Esophagus (tissue), 2 donors: ENCODE results near the gene ST3GAL4. TPM values are rescaled to one million over a fixed set of nuclear protein-coding genes. Genes with fewer than 3 reads are reported as not detected.
A peak's percentile ranks its signal among the peaks of the same experiment; 100 is the strongest.
"Not testable (repeated sequence)": the region's sequence is repeated elsewhere in the genome, so short reads cannot be mapped to it uniquely, and the experiment has no call there.

Source experiments
- H3K27ac ChIP-seq, 2 donors: one replicate each; pipeline ENCODE4 v1.5.1; 2013; ENCODE audit warnings: low read depth in 2 of 2, mild to moderate bottlenecking in 2 of 2, inconsistent platforms in 1 of 2, low read length in 1 of 2, moderate library complexity in 1 of 2
- H3K27me3 ChIP-seq, 2 donors: one replicate each; pipeline ENCODE4 v1.6.1; 2013; ENCODE audit warnings: low read length in 2 of 2, control low read depth in 1 of 2, mild to moderate bottlenecking in 1 of 2; ENCODE audit not compliant: insufficient read depth in 2 of 2, control insufficient read depth in 1 of 2
- H3K36me3 ChIP-seq, 2 donors: one replicate each; pipeline ENCODE4 v1.6.1; 2013; ENCODE audit warnings: low read length in 1 of 2; ENCODE audit not compliant: control insufficient read depth in 2 of 2, insufficient read depth in 2 of 2
- H3K4me1 ChIP-seq, 2 donors: one replicate each; pipeline ENCODE4 v1.6.1; 2013; ENCODE audit warnings: low read length in 1 of 2; ENCODE audit not compliant: control insufficient read depth in 2 of 2, insufficient read depth in 2 of 2
- H3K4me3 ChIP-seq, 2 donors: one replicate each; pipeline ENCODE4 v1.5.1; 2013; ENCODE audit warnings: low read length in 2 of 2, mild to moderate bottlenecking in 2 of 2, low read depth in 1 of 2, moderate library complexity in 1 of 2
- H3K9me3 ChIP-seq, 2 donors: one replicate each; pipeline ENCODE4 v1.6.1; 2013; ENCODE audit warnings: mild to moderate bottlenecking in 2 of 2, low read depth in 1 of 2, low read length in 1 of 2, moderate library complexity in 1 of 2; ENCODE audit not compliant: control insufficient read depth in 2 of 2, insufficient read depth in 1 of 2
- WGBS, 2 donors: extraction: QIAGEN DNeasy Blood & Tissue Kit; methylation state at CpG; one replicate each; pipeline ENCODE4 v1.1.7; 2013; 5-methylcytosine and 5-hydroxymethylcytosine counted together
- polyA plus RNA-seq, 2 donors: library from polyadenylated mRNA; stranded (reverse); fragments of 200-250 nt; gene quantifications; one replicate each; pipeline ENCODE4 v1.2.3, GENCODE V29; 2013
- donor health status: healthy with polysubstance abuse.
- donor health status: Bipolar disorder and iron deficiency.

Gene ST3GAL4
- polyA plus RNA-seq, 2 donors = 78.9 to 107 TPM

DNA sequence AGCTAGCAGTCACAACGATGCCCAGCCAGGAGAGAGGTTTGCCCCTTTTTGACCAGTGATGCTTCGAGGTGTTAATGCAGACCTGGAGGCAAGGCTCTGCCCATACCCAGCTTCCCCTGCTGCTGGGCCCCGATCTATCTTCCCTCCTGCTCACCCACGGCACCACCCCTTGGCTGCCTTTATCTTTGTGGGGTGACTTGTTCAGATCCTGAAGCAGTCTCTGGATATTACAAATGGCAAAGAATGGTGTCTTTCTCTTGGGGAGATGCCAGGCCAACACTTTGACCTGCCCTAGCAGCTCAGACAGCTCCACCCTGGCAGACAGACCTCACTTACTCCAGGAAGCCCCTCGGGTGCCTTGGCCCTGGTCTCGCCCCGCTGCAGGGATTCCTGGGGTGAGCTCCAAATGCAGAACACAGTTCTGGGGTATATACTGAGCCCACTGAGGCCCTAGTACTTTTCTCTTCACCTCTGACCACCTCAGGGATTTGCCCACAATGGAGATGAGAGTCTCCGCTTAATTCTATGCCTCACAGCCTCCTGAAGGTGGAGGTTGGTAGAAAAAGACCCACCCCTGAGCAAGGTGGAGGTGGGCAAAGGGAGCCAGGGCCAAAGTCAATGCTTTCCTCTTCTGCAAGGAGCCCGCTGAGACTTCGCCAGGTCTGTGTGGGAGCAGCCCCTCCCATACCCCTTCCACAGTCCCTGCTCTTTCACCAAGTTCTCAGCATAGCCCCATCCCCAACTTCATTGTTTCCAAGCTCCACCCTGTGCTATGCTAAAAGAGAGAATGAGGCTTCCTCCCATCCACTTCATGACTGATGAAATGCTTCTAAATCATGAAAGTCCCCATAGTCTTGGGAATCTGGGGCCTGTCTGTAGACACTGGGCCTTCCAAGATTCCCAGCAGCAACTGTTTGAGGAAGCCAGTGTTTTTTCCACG is 11.1 kb upstream of the ST3GAL4 start:
- Histone ChIP-seq H3K4me3 (no peak overlapping the region), H3K27ac (no peak overlapping the region), H3K4me1 (peaks cover 2 to 22% of the 10 kb centered on the region in 2 donors), H3K9me3 (no peaks in the 10 kb centered on the region), H3K36me3 (peaks cover 3 to 18% of the 10 kb centered on the region in 2 donors), H3K27me3 (no peaks in the 10 kb centered on the region)
- 83% methylated on average over 11 of the region's 11 CpGs for WGBS, 2 donors

DNA sequence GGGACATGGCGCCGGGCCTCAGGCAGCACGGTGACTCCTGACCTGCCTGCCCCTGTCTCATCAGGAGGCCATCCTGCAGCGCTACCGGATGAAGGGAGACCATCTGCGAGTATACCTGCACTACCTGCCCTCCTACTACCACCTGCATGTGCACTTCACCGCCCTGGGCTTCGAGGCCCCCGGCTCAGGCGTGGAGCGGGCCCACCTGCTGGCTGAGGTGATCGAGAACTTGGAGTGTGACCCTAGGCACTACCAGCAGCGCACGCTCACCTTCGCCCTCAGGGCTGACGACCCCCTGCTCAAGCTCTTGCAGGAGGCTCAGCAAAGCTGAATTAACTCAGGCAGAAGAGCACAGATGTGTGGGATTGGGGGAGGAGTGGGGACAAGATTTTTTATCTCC is 10.2 kb upstream of the ST3GAL4 start:
- no peaks in the 10 kb centered on the region for H3K9me3 ChIP-seq
- no peaks in the 10 kb centered on the region for H3K27me3 ChIP-seq
- H3K27ac ChIP-seq = peak overlapping the region; percentile 49 to 73
- peaks cover 2 to 17% of the 10 kb centered on the region in 2 donors for H3K4me1 ChIP-seq
- no peak overlapping the region for H3K4me3 ChIP-seq
- 95 to 96% methylated on average over 16 of the region's 16 CpGs for WGBS, 2 donors
- peaks cover 3 to 18% of the 10 kb centered on the region in 2 donors for H3K36me3 ChIP-seq

DNA sequence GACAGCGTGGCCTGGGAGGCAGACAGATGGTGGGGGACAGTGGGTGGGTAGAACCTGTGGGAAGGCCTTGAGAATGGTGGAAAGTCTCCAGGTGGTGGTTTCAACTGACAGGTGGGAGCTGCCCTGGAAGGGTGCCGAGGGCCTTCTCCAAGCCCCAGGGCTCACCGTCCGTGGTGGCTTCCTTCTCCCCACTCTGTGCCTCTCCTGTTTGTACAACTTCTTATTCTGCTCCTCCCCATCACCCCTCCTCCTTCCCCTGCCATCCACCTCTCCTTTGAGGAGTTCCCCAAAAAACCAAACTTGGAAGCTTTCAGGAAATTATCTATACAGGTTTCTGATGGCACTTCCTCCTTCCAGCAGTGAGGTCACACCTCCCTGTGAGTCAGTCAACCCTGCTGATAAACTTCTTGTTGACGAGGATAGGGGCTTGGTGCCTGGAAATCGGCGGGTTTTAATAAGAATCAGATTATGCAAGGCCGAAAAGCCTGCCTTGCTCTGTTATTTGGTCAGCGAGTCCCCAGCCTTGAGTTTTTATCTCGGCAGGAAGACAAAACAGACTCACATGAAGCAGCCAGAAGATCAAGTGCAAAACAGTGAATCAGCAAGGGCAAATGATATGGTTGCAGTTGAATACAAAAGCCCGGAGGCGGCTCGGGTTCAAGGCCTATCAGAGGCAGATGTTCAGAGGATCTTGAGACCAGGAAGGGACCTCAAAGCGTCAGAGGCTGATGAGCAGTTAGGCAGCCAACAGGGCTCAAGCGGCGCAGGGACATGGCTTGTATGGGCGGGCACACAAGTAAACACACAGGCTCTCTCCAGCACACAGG is 9.5 kb upstream of the ST3GAL4 start:
- Histone ChIP-seq H3K36me3 (peaks cover 3 to 18% of the 10 kb centered on the region in 2 donors), H3K4me1 (peaks cover 2 to 15% of the 10 kb centered on the region in 2 donors), H3K27me3 (no peaks in the 10 kb centered on the region), H3K9me3 (no peaks in the 10 kb centered on the region), H3K27ac (peak overlapping the region; percentile 49 to 73), H3K4me3 (no peak overlapping the region)
- WGBS, 2 donors = 61 to 71% methylated on average over 17 of the region's 17 CpGs

DNA sequence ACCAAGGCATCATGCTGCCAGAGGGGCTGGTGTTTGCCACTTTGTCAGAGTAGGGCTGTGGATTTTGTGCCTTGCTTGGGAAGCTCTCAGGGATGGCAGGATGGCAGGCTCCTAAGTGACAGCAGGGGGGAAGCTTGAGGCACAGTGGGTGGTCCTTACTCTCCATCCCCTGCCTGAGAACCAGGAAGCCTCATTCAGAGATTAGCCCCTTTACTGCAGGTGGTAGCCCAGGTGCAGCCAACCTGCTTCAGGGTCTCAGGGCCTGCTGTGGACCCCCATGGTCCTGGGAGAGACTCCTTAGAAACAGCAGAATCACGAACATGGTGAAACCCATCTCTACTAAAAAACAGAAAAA is 8.9 kb upstream of the ST3GAL4 start:
- Histone ChIP-seq H3K27me3 (no peaks in the 10 kb centered on the region), H3K9me3 (no peaks in the 10 kb centered on the region), H3K4me3 (no peak overlapping the region), H3K4me1 (peaks cover 2 to 13% of the 10 kb centered on the region in 2 donors), H3K27ac (peak overlapping the region; percentile 49 to 66), H3K36me3 (peaks cover 3 to 18% of the 10 kb centered on the region in 2 donors)
- 88 to 96% methylated on average over 1 of the region's 1 CpG for WGBS, 2 donors

DNA sequence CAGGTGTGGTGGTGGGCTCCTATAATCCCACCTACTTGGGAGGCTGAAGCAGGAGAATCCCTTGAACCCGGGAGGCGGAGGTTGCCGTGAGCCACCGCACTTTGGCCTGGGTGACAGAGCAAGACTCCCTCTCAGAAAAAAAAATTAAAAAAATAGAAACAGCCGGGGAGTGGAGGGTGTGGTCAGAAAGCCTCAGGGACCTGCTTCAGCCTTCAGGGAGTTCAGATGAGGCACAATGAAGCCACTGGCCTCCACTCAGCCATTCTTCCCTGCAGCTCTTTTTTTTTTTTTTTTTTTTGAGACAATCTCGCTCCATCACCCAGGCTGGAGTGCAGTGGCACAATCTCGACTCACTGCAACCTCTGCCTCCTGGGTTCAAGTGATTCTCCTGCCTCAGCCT is 8.5 kb upstream of the ST3GAL4 start:
- Histone ChIP-seq H3K27ac (peak overlapping the region in 1 of 2 donors; percentile 53), H3K4me1 (peaks cover 2 to 13% of the 10 kb centered on the region in 2 donors), H3K36me3 (peaks cover 3 to 18% of the 10 kb centered on the region in 2 donors)
- not testable (repeated sequence) for H3K9me3 ChIP-seq, H3K27me3 ChIP-seq, H3K4me3 ChIP-seq
- 84 to 85% methylated on average over 7 of the region's 7 CpGs for WGBS, 2 donors

DNA sequence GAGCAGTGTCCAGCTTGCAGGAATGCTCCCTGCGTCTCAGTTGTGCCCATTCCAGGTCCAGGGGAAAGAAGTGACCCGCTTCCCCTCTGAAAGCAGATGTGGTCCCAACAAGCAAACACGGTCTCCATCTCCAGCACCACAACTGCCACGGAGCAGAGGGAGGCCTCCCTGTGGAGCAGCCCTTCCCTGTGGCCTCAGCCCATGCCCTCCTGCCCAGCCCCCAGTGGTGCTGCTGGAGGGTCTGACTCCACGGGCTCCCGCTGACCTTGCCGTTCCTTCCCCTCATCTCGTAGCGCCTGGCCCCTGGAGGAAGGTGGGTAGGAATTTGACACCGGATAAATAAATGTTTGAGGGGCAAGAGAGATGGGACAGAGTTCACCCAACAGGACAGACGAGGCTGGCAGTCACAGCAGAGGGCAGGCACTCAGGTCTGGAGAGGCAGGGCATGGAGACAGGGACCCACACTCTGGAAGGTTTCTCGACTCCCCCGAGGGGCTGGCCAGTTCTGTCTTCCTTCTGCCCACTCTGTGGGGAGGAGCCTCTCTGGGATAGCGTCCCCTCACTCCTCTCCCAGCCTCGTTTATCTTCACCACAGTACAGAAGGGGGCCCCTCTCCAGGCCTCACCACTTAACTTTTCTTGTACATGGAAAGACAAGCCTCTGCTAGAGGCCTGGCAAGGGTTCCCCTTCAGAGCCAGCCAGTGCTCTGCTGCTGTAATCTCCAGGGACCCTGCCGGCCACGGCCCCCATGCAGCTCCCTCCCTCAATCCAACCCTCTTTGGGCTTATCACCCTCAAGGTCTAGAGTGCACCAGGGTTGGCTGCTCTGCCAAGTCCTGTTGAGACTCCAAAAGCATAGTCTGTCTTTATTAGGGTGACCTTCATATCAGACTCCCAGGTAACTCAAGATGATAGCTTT is 7.5 kb upstream of the ST3GAL4 start:
- peaks cover 2 to 13% of the 10 kb centered on the region in 2 donors for H3K4me1 ChIP-seq
- H3K27ac ChIP-seq = no peak overlapping the region
- 84 to 87% methylated on average over 17 of the region's 17 CpGs for WGBS, 2 donors

DNA sequence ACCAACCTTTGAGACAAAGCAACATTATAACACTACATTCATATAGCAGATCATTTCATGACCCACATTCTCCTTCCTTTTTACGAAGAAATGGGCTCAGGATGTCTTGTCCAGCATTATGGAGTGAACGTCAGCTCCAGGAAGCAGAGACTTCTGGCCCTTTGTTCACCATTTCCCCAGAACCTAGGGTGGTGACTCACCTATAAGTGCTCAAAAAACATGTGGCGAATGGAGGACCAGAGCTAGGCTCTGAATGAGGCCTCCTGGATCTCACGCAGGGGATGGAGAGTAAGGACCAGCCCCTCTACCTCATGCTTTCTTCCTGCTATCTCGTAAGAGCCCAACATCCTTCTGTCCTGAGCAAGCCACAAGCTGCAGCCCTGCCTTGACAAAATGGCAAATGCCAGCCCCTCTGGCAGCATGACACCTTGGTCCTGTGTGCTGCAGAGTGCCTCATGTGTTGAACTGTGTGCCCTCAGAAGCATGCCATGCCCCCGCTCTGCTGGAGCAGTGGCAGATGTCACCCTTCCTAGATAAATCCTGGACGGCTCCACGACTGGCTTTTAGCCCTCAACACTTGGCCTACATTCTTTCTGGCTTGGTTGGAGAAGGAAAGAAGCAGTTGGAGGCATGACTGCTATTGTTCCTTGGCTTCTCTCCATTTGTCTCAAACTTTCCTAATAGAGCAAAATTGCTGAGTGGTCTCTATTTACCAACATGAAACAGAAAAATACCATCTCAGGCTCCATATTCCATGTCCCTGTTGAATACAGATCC is 6.5 kb upstream of the ST3GAL4 start:
- no peaks in the 10 kb centered on the region for H3K9me3 ChIP-seq
- no peaks in the 10 kb centered on the region for H3K27me3 ChIP-seq
- H3K4me1 ChIP-seq = peaks cover 2 to 13% of the 10 kb centered on the region in 2 donors
- no peak overlapping the region for H3K4me3 ChIP-seq
- WGBS, 2 donors = 66 to 72% methylated on average over 8 of the region's 8 CpGs
- peak overlapping the region in 1 of 2 donors; percentile 34 for H3K27ac ChIP-seq
- peaks cover 3 to 11% of the 10 kb centered on the region in 2 donors for H3K36me3 ChIP-seq

More for the DNA sequence above, 7.5 kb upstream of the ST3GAL4 start:
- Histone ChIP-seq H3K4me3 (no peak overlapping the region), H3K27me3 (no peaks in the 10 kb centered on the region), H3K9me3 (no peaks in the 10 kb centered on the region), H3K36me3 (peaks cover 3 to 17% of the 10 kb centered on the region in 2 donors)

DNA sequence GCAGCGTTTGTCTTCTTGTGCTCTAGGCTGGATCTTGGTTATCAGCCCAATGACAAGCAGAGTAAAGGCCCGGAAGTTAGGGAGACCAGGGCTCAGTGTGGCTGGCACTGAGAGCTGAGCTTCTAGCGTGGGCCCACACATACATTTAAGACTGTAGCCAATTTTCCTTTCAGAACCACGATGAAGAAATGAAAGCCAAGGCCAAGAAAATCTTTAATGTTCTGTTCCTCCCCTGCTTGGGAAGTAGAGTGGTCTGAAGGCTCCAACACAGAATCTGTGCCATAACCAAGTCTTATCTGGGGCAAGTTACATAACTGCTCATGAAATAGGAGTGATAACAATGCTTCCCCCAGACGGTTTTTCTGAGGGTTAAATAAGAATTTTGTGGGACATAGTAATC is 4.7 kb upstream of the ST3GAL4 start:
- no peaks in the 10 kb centered on the region for H3K9me3 ChIP-seq
- H3K4me1 ChIP-seq = peaks cover 8 to 11% of the 10 kb centered on the region in 2 donors
- H3K36me3 ChIP-seq = peaks cover 0 to 4% of the 10 kb centered on the region in 2 donors
- 72 to 73% methylated on average over 5 of the region's 5 CpGs for WGBS, 2 donors
- H3K27ac ChIP-seq = no peak overlapping the region
- H3K27me3 ChIP-seq = no peaks in the 10 kb centered on the region
- H3K4me3 ChIP-seq = no peak overlapping the region
